Bronchus fibroblast of lung (primary cell): ENCODE measurements around the gene ACCSL. TPM values are rescaled to one million over a fixed set of nuclear protein-coding genes. Genes with fewer than 3 reads are reported as not detected.

Experiments used
- total RNA-seq: library from RNA; depleted of rRNA; stranded (reverse); fragments of >200 nt; gene quantifications from 2 replicates; pipeline ENCODE4 v1.2.3, GENCODE V29; 2015

ACCSL gene
- 0.45 TPM in 1 of 2 replicates, not detected in the other for total RNA-seq

GRCh38 chr11:44047931-44048431, at the start of gene ACCSL:
TSS of gene ACCSL (plus strand) at chr11:44047981. CDS start at chr11:44048037, 56 bp downstream.

GRCh38 chr11:44065841-44066731, 18.3 kb downstream of the ACCSL start, which contains the start of gene ACCS:
TSS of gene ACCS (plus strand) at chr11:44066270. CDS start at chr11:44067628, 1,358 bp downstream.

GRCh38 chr11:44095506-44096359, 48.0 kb downstream of the ACCSL start, which contains the start of gene EXT2:
TSS of gene EXT2 (plus strand) at chr11:44095678. CDS start at chr11:44107713, 12,035 bp downstream.

Other genes starting within 250 kb of the ACCSL start
- 33.1 and 48.6 TPM in 2 replicates for gene ALKBH3, start 167.2 kb upstream of the ACCSL start, total RNA-seq
- gene C11orf96, start 105.3 kb upstream of the ACCSL start, total RNA-seq = 0.45 and 1.3 TPM in 2 replicates
- gene ACCS, start 18.3 kb downstream of the ACCSL start, total RNA-seq = 3.1 and 3.7 TPM in 2 replicates
- 102 and 109 TPM in 2 replicates for gene EXT2, start 47.7 kb downstream of the ACCSL start, total RNA-seq